ENCODE data around the gene SIPA1L2.
"Not testable (repeated sequence)": the region's sequence is repeated elsewhere in the genome, so short reads cannot be mapped to it uniquely, and the experiment has no call there.

Gene SIPA1L2

GRCh38 chr1:232614811-232615210, 15.1 kb downstream of the SIPA1L2 start:
- no peak for DNase-seq

GRCh38 chr1:232613752-232614381, 16.1 kb downstream of the SIPA1L2 start:
- no peak for DNase-seq

GRCh38 chr1:232612836-232613235, 17.1 kb downstream of the SIPA1L2 start:
- not testable (repeated sequence) for DNase-seq

- DNase-seq = no peak
These were observed 18.1 kb downstream of the SIPA1L2 start for GRCh38 chr1:232611834-232612233.

GRCh38 chr1:232610902-232611745, 18.8 kb downstream of the SIPA1L2 start:
- DNase-seq = not testable (repeated sequence)

- DNase-seq = no peak
These were observed 19.6 kb downstream of the SIPA1L2 start for GRCh38 chr1:232610192-232610901.

GRCh38 chr1:232608427-232608826, 21.5 kb downstream of the SIPA1L2 start:
- no peak for DNase-seq

GRCh38 chr1:232602622-232603021, 27.3 kb downstream of the SIPA1L2 start:
- no peak for DNase-seq

- DNase-seq = no peak
These were observed 29.3 kb downstream of the SIPA1L2 start for GRCh38 chr1:232600424-232601258.

- no peak for DNase-seq
These were observed 30.5 kb downstream of the SIPA1L2 start for GRCh38 chr1:232599178-232600041.

- no peak for DNase-seq
These were observed 31.1 kb downstream of the SIPA1L2 start for GRCh38 chr1:232598837-232599177.

GRCh38 chr1:232598133-232598532, 31.8 kb downstream of the SIPA1L2 start:
- no peak for DNase-seq

GRCh38 chr1:232597721-232598120, 32.2 kb downstream of the SIPA1L2 start:
- DNase-seq = no peak

- DNase-seq = no peak
These were observed 33.1 kb downstream of the SIPA1L2 start for GRCh38 chr1:232596666-232597303.

- peak; percentile 66 for DNase-seq
These were observed 34.9 kb downstream of the SIPA1L2 start for GRCh38 chr1:232594768-232595698.

GRCh38 chr1:232593717-232594502, 36.0 kb downstream of the SIPA1L2 start:
- no peak for DNase-seq

GRCh38 chr1:232591344-232591743, 38.6 kb downstream of the SIPA1L2 start:
- no peak for DNase-seq

- DNase-seq = no peak
These were observed 39.2 kb downstream of the SIPA1L2 start for GRCh38 chr1:232590744-232591082.
